GM23338 (cell line): ENCODE results near the gene B3GNT3. TPM values are rescaled to one million over a fixed set of nuclear protein-coding genes. Genes with fewer than 3 reads are reported as not detected.
"Not testable (repeated sequence)": the region's sequence is repeated elsewhere in the genome, so short reads cannot be mapped to it uniquely, and the experiment has no call there.

Experiments used
- ATAC-seq: fragments of 200-7000 bp; cut with Tn5 transposase; 3 replicates; pipeline ENCODE4 v1.9.1; 2020
- DNase-seq: peaks from one replicate; pipeline ENCODE4 v3.0.0-alpha.2; 2015; ENCODE audit warnings: low spot score
- H2AFZ ChIP-seq: fragments of 200-600 bp; sonication (generic); 2 replicates; pipeline ENCODE4 v1.8.0; 2016; ENCODE audit warnings: antibody characterized with exemption, mild to moderate bottlenecking, moderate library complexity
- H3F3A ChIP-seq: fragments of 200-600 bp; sonication (generic); replicated peaks from 2 replicates; pipeline ENCODE4 v1.8.0; 2017; ENCODE audit warnings: antibody characterized with exemption, mixed run types, low read depth
- H3K27ac ChIP-seq: fragments of 200-600 bp; sonication (generic); 2 replicates; pipeline ENCODE4 v1.6.1; 2016; ENCODE audit warnings: low read depth
- H3K27me3 ChIP-seq: fragments of 200-600 bp; sonication (generic); 2 replicates; pipeline ENCODE4 v1.8.0; 2016; ENCODE audit warnings: mild to moderate bottlenecking, mixed run types, moderate library complexity; ENCODE audit not compliant: insufficient read depth
- H3K36me3 ChIP-seq: fragments of 200-600 bp; sonication (generic); 2 replicates; pipeline ENCODE4 v1.8.0; 2016; ENCODE audit warnings: mild to moderate bottlenecking; ENCODE audit not compliant: insufficient read depth
- H3K4me1 ChIP-seq: fragments of 200-600 bp; sonication (generic); 2 replicates; pipeline ENCODE4 v1.8.0; 2016; ENCODE audit warnings: mild to moderate bottlenecking, moderate library complexity; ENCODE audit not compliant: insufficient read depth
- H3K4me2 ChIP-seq: fragments of 200-600 bp; sonication (generic); 2 replicates; pipeline ENCODE4 v1.7.1; 2017; ENCODE audit warnings: mixed run types
- H3K4me3 ChIP-seq: fragments of 200-600 bp; sonication (generic); 2 replicates; pipeline ENCODE4 v1.6.1; 2016; ENCODE audit warnings: mixed run types
- H3K79me2 ChIP-seq: fragments of 200-600 bp; sonication (generic); replicated peaks from 2 replicates; pipeline ENCODE4 v1.8.0; 2017; ENCODE audit warnings: mild to moderate bottlenecking; ENCODE audit not compliant: insufficient read depth
- H3K9me2 ChIP-seq: fragments of 200-600 bp; sonication (generic); 2 replicates; pipeline ENCODE4 v1.8.0; 2017; ENCODE audit not compliant: insufficient read depth
- H4K20me1 ChIP-seq: fragments of 200-600 bp; sonication (generic); replicated peaks from 2 replicates; pipeline ENCODE4 v1.8.0; 2017; ENCODE audit warnings: mild to moderate bottlenecking; ENCODE audit not compliant: insufficient read depth
- H3K27ac Mint-ChIP-seq: 2 replicates; pipeline ENCODE4 v1.8.0; 2020; ENCODE audit warnings: inconsistent platforms, mild to moderate bottlenecking, moderate library complexity, mixed read lengths
- H3K27me3 Mint-ChIP-seq: 3 replicates; pipeline ENCODE4 v1.8.0; 2022; ENCODE audit warnings: low read depth, mild to moderate bottlenecking, moderate library complexity, mixed read lengths, inconsistent platforms; ENCODE audit not compliant: insufficient read depth, poor library complexity
- H3K36me3 Mint-ChIP-seq: 3 replicates; pipeline ENCODE4 v1.8.0; 2021; ENCODE audit warnings: low read depth, mild to moderate bottlenecking, inconsistent platforms, moderate library complexity, mixed read lengths
- H3K4me1 Mint-ChIP-seq: 3 replicates; pipeline ENCODE4 v1.8.0; 2020; ENCODE audit warnings: mild to moderate bottlenecking, inconsistent platforms, mixed read lengths
- H3K4me3 Mint-ChIP-seq: 3 replicates; pipeline ENCODE4 v1.8.0; 2021; ENCODE audit warnings: moderate library complexity, mild to moderate bottlenecking, inconsistent platforms, mixed read lengths
- H3K9me3 Mint-ChIP-seq: 3 replicates; pipeline ENCODE4 v1.8.0; 2020; ENCODE audit warnings: moderate library complexity, mild to moderate bottlenecking, inconsistent platforms, mixed read lengths
- EZH2 ChIP-seq: fragments of 200-600 bp; sonication (generic); IDR thresholded peaks from one replicate; pipeline ENCODE4 v1.8.0; 2017; ENCODE audit warnings: antibody characterized with exemption, mild to moderate bottlenecking, low read depth; ENCODE audit not compliant: unreplicated experiment
- EZH2phosphoT487 ChIP-seq: fragments of 200-600 bp; sonication (generic); IDR thresholded peaks from one replicate; pipeline ENCODE4 v1.8.1; 2018; ENCODE audit warnings: antibody characterized with exemption; ENCODE audit not compliant: unreplicated experiment
- JUNB ChIP-seq: IDR thresholded peaks from one replicate; pipeline ENCODE4 v1.6.1; 2016; ENCODE audit warnings: antibody characterized with exemption; ENCODE audit not compliant: unreplicated experiment
- NANOG ChIP-seq: IDR thresholded peaks from 2 replicates; pipeline ENCODE4 v1.6.1; 2016; ENCODE audit warnings: antibody characterized with exemption, borderline replicate concordance
- POLR2AphosphoS5 ChIP-seq: IDR thresholded peaks from 2 replicates; pipeline ENCODE4 v1.6.1; 2016; ENCODE audit warnings: antibody characterized with exemption, low read depth
- STAT1 ChIP-seq: IDR thresholded peaks from one replicate; pipeline ENCODE4 v1.6.1; 2016; ENCODE audit warnings: antibody characterized with exemption; ENCODE audit not compliant: unreplicated experiment
- ZNF114 ChIP-seq: fragments of 250-450 bp; sonication (Bioruptor Pico); IDR thresholded peaks from 2 replicates; pipeline ENCODE4 v1.5.0; 2020; ENCODE audit warnings: mild to moderate bottlenecking, moderate library complexity
- ZNF331 ChIP-seq: fragments of 250-450 bp; sonication (Bioruptor Pico); IDR thresholded peaks from 2 replicates; pipeline ENCODE4 v1.5.0; 2020; ENCODE audit warnings: low read depth, mild to moderate bottlenecking, moderate library complexity
- polyA plus RNA-seq: library from polyadenylated mRNA; unstranded; fragments of >200 nt; fragmentation: Nextera tagmentation; extraction: Ambion mirVana; gene quantifications from 2 replicates; pipeline ENCODE4 v1.2.1, GENCODE V29; 2016
- total RNA-seq: library from RNA; depleted of rRNA; stranded (reverse); fragments of >200 nt; shearing (Covaris generic); gene quantifications from 2 replicates; pipeline ENCODE4 v1.2.3, GENCODE V29; 2014
- TF ChIP-seq, protein P1 (sequence below): fragments of 250-450 bp; sonication (Bioruptor Pico); IDR thresholded peaks from 2 replicates; pipeline ENCODE4 v1.5.0; 2020; ENCODE audit warnings: mild to moderate bottlenecking, moderate library complexity
- TF ChIP-seq, protein P2 (sequence below), 2 experiments: fragments of 200-600 bp in 1 of 2; sonication (generic) in 1 of 2; conservative IDR thresholded peaks; 2 replicates each; pipeline versions ENCODE4 v1.5.1 to v1.6.1; 2016 to 2017; ENCODE audit warnings: antibody characterized with exemption in 2 of 2, low read depth in 2 of 2, mild to moderate bottlenecking in 2 of 2, moderate library complexity in 1 of 2
- TF ChIP-seq, protein P3 (sequence below): IDR thresholded peaks from one replicate; pipeline ENCODE4 v1.6.1; 2018; ENCODE audit warnings: antibody characterized with exemption; ENCODE audit not compliant: unreplicated experiment

B3GNT3 gene
- total and polyA plus RNA-seq, 2 experiments from 2014 or later: 0.99 to 1.9 TPM

DNA sequence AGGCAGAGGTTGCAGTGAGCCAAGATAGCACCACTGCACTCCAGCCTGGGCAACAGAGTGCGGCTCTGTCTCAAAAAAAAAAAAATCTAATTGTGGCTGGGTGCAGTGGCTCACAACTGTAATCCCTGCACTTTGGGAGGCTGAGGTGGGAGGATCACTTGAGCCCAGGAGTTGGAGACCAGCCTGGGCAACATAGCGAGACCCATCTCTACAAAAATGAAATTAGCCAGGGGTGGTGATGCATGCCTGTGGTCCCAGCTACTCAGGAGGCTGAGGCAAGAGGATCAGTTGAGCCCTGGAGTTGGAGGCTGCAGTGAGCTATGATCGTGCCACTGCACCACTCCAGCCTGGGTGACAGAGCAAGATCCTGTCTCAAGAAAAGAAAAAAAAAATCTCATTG, 3.7 kb downstream of the B3GNT3 start:
- not testable (repeated sequence) for H3K4me3 ChIP-seq, H3K4me2 ChIP-seq, H3K9me3 Mint-ChIP-seq, H2AFZ ChIP-seq, H4K20me1 ChIP-seq, H3K27ac ChIP-seq, DNase-seq, H3F3A ChIP-seq, H3K9me2 ChIP-seq, ATAC-seq, H3K36me3 Mint-ChIP-seq, H3K4me3 Mint-ChIP-seq, H3K36me3 ChIP-seq, H3K4me1 Mint-ChIP-seq, H3K79me2 ChIP-seq, H3K4me1 ChIP-seq, H3K27ac Mint-ChIP-seq
- peaks cover 20% of the 10 kb centered on the region for H3K27me3 Mint-ChIP-seq
- peaks cover 17% of the 10 kb centered on the region for H3K27me3 ChIP-seq

DNA sequence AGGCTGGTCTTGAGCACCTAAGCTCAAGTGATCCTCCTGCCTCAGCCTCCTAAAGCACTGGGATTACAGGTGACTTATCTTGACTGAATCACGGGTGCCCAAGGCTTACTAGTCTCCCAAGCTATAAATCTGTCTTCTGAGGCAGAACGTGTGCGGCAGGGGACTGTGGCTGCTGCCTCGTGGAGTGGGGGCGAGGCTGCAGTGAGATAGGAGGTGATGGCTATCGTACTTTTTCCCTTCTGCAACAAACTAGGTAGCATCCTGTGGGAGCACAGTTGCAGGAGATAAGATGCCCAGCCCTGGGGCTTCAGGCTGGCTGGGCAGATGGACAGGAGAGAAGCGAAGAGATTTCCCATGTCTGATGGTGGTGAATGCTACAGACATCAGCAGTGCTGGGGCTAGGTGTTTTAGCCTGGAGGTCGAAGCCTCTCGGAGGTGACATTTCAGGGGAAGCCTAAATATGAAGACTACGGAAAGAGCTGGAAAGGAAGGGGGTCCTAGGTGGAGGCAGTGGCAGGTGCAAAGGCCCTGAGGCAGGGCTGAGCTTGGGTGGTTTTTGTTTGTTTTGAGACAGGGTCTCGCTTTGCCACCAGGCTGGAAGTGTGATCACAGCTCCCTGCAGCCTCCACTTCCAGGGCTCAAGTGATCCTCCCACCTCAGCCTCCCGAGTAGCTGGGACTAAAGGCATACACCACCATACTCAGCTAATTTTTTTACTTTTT, 7.4 kb downstream of the B3GNT3 start:
- H3K36me3 Mint-ChIP-seq: no peaks in the 10 kb centered on the region
- TF ChIP-seq POLR2AphosphoS5 (no peak), ZNF114 (CRISPR knock-in tag) (no peak), ZNF331 (CRISPR knock-in tag) (no peak), NANOG (no peak), STAT1 (no peak), JUNB (no peak), EZH2phosphoT487 (no peak), EZH2 (no peak)
- TF ChIP-seq, protein P1, sequence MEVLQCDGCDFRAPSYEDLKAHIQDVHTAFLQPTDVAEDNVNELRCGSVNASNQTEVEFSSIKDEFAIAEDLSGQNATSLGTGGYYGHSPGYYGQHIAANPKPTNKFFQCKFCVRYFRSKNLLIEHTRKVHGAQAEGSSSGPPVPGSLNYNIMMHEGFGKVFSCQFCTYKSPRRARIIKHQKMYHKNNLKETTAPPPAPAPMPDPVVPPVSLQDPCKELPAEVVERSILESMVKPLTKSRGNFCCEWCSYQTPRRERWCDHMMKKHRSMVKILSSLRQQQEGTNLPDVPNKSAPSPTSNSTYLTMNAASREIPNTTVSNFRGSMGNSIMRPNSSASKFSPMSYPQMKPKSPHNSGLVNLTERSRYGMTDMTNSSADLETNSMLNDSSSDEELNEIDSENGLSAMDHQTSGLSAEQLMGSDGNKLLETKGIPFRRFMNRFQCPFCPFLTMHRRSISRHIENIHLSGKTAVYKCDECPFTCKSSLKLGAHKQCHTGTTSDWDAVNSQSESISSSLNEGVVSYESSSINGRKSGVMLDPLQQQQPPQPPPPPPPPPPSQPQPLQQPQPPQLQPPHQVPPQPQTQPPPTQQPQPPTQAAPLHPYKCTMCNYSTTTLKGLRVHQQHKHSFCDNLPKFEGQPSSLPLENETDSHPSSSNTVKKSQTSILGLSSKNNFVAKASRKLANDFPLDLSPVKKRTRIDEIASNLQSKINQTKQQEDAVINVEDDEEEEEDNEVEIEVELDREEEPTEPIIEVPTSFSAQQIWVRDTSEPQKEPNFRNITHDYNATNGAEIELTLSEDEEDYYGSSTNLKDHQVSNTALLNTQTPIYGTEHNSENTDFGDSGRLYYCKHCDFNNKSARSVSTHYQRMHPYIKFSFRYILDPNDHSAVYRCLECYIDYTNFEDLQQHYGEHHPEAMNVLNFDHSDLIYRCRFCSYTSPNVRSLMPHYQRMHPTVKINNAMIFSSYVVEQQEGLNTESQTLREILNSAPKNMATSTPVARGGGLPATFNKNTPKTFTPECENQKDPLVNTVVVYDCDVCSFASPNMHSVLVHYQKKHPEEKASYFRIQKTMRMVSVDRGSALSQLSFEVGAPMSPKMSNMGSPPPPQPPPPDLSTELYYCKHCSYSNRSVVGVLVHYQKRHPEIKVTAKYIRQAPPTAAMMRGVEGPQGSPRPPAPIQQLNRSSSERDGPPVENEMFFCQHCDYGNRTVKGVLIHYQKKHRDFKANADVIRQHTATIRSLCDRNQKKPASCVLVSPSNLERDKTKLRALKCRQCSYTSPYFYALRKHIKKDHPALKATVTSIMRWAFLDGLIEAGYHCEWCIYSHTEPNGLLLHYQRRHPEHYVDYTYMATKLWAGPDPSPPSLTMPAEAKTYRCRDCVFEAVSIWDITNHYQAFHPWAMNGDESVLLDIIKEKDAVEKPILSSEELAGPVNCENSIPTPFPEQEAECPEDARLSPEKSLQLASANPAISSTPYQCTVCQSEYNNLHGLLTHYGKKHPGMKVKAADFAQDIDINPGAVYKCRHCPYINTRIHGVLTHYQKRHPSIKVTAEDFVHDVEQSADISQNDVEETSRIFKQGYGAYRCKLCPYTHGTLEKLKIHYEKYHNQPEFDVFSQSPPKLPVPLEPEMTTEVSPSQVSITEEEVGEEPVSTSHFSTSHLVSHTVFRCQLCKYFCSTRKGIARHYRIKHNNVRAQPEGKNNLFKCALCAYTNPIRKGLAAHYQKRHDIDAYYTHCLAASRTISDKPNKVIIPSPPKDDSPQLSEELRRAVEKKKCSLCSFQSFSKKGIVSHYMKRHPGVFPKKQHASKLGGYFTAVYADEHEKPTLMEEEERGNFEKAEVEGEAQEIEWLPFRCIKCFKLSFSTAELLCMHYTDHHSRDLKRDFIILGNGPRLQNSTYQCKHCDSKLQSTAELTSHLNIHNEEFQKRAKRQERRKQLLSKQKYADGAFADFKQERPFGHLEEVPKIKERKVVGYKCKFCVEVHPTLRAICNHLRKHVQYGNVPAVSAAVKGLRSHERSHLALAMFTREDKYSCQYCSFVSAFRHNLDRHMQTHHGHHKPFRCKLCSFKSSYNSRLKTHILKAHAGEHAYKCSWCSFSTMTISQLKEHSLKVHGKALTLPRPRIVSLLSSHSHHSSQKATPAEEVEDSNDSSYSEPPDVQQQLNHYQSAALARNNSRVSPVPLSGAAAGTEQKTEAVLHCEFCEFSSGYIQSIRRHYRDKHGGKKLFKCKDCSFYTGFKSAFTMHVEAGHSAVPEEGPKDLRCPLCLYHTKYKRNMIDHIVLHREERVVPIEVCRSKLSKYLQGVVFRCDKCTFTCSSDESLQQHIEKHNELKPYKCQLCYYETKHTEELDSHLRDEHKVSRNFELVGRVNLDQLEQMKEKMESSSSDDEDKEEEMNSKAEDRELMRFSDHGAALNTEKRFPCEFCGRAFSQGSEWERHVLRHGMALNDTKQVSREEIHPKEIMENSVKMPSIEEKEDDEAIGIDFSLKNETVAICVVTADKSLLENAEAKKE (CRISPR knock-in tag): no peak
- TF ChIP-seq, protein P2, sequence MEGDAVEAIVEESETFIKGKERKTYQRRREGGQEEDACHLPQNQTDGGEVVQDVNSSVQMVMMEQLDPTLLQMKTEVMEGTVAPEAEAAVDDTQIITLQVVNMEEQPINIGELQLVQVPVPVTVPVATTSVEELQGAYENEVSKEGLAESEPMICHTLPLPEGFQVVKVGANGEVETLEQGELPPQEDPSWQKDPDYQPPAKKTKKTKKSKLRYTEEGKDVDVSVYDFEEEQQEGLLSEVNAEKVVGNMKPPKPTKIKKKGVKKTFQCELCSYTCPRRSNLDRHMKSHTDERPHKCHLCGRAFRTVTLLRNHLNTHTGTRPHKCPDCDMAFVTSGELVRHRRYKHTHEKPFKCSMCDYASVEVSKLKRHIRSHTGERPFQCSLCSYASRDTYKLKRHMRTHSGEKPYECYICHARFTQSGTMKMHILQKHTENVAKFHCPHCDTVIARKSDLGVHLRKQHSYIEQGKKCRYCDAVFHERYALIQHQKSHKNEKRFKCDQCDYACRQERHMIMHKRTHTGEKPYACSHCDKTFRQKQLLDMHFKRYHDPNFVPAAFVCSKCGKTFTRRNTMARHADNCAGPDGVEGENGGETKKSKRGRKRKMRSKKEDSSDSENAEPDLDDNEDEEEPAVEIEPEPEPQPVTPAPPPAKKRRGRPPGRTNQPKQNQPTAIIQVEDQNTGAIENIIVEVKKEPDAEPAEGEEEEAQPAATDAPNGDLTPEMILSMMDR (conservative IDR thresholded peaks at IDR 0.05; ENCODE audit: low read depth in 2 of 2): no peak
- TF ChIP-seq, protein P3, sequence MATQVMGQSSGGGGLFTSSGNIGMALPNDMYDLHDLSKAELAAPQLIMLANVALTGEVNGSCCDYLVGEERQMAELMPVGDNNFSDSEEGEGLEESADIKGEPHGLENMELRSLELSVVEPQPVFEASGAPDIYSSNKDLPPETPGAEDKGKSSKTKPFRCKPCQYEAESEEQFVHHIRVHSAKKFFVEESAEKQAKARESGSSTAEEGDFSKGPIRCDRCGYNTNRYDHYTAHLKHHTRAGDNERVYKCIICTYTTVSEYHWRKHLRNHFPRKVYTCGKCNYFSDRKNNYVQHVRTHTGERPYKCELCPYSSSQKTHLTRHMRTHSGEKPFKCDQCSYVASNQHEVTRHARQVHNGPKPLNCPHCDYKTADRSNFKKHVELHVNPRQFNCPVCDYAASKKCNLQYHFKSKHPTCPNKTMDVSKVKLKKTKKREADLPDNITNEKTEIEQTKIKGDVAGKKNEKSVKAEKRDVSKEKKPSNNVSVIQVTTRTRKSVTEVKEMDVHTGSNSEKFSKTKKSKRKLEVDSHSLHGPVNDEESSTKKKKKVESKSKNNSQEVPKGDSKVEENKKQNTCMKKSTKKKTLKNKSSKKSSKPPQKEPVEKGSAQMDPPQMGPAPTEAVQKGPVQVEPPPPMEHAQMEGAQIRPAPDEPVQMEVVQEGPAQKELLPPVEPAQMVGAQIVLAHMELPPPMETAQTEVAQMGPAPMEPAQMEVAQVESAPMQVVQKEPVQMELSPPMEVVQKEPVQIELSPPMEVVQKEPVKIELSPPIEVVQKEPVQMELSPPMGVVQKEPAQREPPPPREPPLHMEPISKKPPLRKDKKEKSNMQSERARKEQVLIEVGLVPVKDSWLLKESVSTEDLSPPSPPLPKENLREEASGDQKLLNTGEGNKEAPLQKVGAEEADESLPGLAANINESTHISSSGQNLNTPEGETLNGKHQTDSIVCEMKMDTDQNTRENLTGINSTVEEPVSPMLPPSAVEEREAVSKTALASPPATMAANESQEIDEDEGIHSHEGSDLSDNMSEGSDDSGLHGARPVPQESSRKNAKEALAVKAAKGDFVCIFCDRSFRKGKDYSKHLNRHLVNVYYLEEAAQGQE: no peak

More for the DNA sequence above, 7.4 kb downstream of the B3GNT3 start:
- Mint-ChIP-seq H3K27ac (no peak overlapping the region), H3K4me1 (no peaks in the 10 kb centered on the region), H3K4me3 (no peak overlapping the region), H3K27me3 (peaks cover 4% of the 10 kb centered on the region), H3K9me3 (no peaks in the 10 kb centered on the region)
- Histone ChIP-seq H3F3A (no peaks in the 10 kb centered on the region), H2AFZ (no peak overlapping the region), H3K4me2 (no peak overlapping the region), H3K36me3 (no peaks in the 10 kb centered on the region), H3K9me2 (no peaks in the 10 kb centered on the region), H3K79me2 (no peaks in the 10 kb centered on the region), H3K4me3 (no peak overlapping the region), H3K4me1 (no peaks in the 10 kb centered on the region), H3K27me3 (no peaks in the 10 kb centered on the region), H3K27ac (no peak overlapping the region), H4K20me1 (no peaks in the 10 kb centered on the region)
- ATAC-seq (no peak), DNase-seq (no peak)
